ENCODE data around the gene CASZ1.

DNA sequence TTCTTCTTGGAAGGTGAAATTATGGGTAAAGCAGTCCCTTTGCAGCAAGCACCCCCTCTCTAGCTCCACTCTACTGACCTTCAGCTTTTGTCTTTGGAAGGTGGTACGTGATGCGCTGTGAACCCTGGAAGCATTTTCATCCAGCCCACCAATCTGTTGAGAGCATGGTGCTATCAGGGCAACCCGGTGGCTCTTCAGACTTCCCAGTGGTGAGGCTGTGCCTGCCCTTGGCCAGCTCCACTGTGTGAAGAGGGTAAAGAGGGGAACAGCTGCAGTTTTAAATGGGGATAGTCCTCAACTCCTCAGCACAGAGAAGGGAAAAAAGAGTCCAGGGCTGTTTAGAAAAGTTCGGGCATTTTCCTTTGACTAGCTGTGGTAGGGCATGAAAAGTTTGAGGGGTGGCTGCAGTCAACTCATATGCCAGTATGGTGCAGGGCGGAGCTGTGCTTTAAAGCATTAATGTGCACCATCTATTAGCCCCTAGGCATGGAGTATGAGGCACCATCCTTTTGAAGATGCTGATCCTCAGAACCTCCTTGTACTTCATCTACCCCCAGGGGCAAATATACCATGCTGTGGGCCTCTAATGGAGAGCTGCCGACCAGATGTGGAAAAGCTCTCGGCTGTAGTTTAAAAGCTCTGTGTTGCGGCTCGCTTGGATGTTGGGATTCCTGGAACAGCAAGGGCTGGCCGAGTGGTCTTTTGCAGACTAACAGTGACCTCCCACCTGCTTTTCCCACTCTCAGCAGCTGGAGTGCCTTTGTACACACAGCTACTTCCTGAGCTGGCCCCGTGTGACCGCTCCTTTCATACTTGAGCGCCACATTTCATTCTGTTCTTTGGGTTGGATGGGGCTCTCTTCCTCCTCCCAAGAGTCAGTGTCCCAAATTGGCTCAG lies 198.7 kb downstream of the CASZ1 start:
- TF ChIP-seq, protein P1, sequence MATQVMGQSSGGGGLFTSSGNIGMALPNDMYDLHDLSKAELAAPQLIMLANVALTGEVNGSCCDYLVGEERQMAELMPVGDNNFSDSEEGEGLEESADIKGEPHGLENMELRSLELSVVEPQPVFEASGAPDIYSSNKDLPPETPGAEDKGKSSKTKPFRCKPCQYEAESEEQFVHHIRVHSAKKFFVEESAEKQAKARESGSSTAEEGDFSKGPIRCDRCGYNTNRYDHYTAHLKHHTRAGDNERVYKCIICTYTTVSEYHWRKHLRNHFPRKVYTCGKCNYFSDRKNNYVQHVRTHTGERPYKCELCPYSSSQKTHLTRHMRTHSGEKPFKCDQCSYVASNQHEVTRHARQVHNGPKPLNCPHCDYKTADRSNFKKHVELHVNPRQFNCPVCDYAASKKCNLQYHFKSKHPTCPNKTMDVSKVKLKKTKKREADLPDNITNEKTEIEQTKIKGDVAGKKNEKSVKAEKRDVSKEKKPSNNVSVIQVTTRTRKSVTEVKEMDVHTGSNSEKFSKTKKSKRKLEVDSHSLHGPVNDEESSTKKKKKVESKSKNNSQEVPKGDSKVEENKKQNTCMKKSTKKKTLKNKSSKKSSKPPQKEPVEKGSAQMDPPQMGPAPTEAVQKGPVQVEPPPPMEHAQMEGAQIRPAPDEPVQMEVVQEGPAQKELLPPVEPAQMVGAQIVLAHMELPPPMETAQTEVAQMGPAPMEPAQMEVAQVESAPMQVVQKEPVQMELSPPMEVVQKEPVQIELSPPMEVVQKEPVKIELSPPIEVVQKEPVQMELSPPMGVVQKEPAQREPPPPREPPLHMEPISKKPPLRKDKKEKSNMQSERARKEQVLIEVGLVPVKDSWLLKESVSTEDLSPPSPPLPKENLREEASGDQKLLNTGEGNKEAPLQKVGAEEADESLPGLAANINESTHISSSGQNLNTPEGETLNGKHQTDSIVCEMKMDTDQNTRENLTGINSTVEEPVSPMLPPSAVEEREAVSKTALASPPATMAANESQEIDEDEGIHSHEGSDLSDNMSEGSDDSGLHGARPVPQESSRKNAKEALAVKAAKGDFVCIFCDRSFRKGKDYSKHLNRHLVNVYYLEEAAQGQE (IDR thresholded peaks at IDR 0.05; ENCODE audit: low read depth) = no peak
- no peak for TF ChIP-seq CEBPB (IDR thresholded peaks at IDR 0.05)
- TF ChIP-seq RAD21 (IDR thresholded peaks at IDR 0.05; ENCODE audit: low read depth) = no peak
- no peak for TF ChIP-seq NFIC (IDR thresholded peaks at IDR 0.05)
- TF ChIP-seq EGR1 (IDR thresholded peaks at IDR 0.05) = no peak
- TF ChIP-seq TEAD4 (IDR thresholded peaks at IDR 0.05) = no peak
- TF ChIP-seq FOXM1 (IDR thresholded peaks at IDR 0.05; ENCODE audit: borderline replicate concordance, low read depth) = no peak
- no peak for TF ChIP-seq EP300 (IDR thresholded peaks at IDR 0.05; ENCODE audit: borderline replicate concordance)
- TF ChIP-seq, protein P2, sequence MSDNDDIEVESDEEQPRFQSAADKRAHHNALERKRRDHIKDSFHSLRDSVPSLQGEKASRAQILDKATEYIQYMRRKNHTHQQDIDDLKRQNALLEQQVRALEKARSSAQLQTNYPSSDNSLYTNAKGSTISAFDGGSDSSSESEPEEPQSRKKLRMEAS (IDR thresholded peaks at IDR 0.05) = no peak
- TF ChIP-seq YY1 (IDR thresholded peaks at IDR 0.05; ENCODE audit: low read depth) = no peak
- TF ChIP-seq CREB1 (IDR thresholded peaks at IDR 0.05; ENCODE audit: low read depth) = no peak
- no peak for TF ChIP-seq TCF12 (IDR thresholded peaks at IDR 0.05; ENCODE audit: low read depth)

All from Ishikawa (cell line).